H9 (cell line): ENCODE measurements around the gene SLC12A8. TPM values are rescaled to one million over a fixed set of nuclear protein-coding genes. Genes with fewer than 3 reads are reported as not detected.

Source experiments
- DNase-seq: peaks from one replicate; pipeline ENCODE4 v3.0.0-alpha.2; 2017
- H2AFZ ChIP-seq: one replicate; pipeline ENCODE4 v1.6.1; 2013; ENCODE audit warnings: mild to moderate bottlenecking, low read length, control low read depth, moderate library complexity
- H2AK5ac ChIP-seq: 2 replicates; pipeline ENCODE4 v1.6.1; 2013; ENCODE audit warnings: low read length, control low read depth, mixed read lengths; ENCODE audit not compliant: insufficient read length
- H2BK120ac ChIP-seq: one replicate; pipeline ENCODE4 v1.6.1; 2013; ENCODE audit warnings: low read depth, mild to moderate bottlenecking, low read length, control low read depth, inconsistent platforms; ENCODE audit not compliant: poor library complexity, severe bottlenecking
- H2BK12ac ChIP-seq: 2 replicates; pipeline ENCODE4 v1.6.1; 2013; ENCODE audit warnings: low read length, control low read depth, mixed read lengths, low read depth; ENCODE audit not compliant: insufficient read length
- H2BK15ac ChIP-seq: 2 replicates; pipeline ENCODE4 v1.6.1; 2013; ENCODE audit warnings: low read depth, low read length, control low read depth
- H2BK20ac ChIP-seq: one replicate; pipeline ENCODE4 v1.6.1; 2013; ENCODE audit warnings: low read depth, mild to moderate bottlenecking, low read length, control low read depth, inconsistent platforms; ENCODE audit not compliant: poor library complexity, severe bottlenecking
- H2BK5ac ChIP-seq: 2 replicates; pipeline ENCODE4 v1.6.1; 2013; ENCODE audit warnings: low read length, control low read depth, mixed read lengths; ENCODE audit not compliant: insufficient read length
- H3K14ac ChIP-seq: 2 replicates; pipeline ENCODE4 v1.6.1; 2013; ENCODE audit warnings: low read length, control low read depth; ENCODE audit not compliant: insufficient read depth
- H3K18ac ChIP-seq: 2 replicates; pipeline ENCODE4 v1.6.1; 2013; ENCODE audit warnings: low read depth, mild to moderate bottlenecking, mixed read lengths, low read length, control low read depth; ENCODE audit not compliant: insufficient read length
- H3K23ac ChIP-seq: 2 replicates; pipeline ENCODE4 v1.6.1; 2013; ENCODE audit warnings: low read length, control low read depth, mixed read lengths, low read depth; ENCODE audit not compliant: insufficient read length
- H3K23me2 ChIP-seq: 2 replicates; pipeline ENCODE4 v1.6.1; 2013; ENCODE audit warnings: low read depth, mild to moderate bottlenecking, mixed read lengths, low read length, control low read depth; ENCODE audit not compliant: insufficient read length, poor library complexity, severe bottlenecking
- H3K27ac ChIP-seq: 2 replicates; pipeline ENCODE4 v1.5.1; 2013; ENCODE audit warnings: low read length, control low read depth, mixed read lengths, low read depth; ENCODE audit not compliant: insufficient read length
- H3K27me3 ChIP-seq: 2 replicates; pipeline ENCODE4 v1.6.1; 2013; ENCODE audit warnings: low read length, control low read depth, inconsistent platforms; ENCODE audit not compliant: insufficient read depth
- H3K4ac ChIP-seq: 2 replicates; pipeline ENCODE4 v1.6.1; 2013; ENCODE audit warnings: low read depth, mild to moderate bottlenecking, control low read depth, inconsistent platforms, low read length, moderate library complexity
- H3K4me1 ChIP-seq: 2 replicates; pipeline ENCODE4 v1.6.1; 2013; ENCODE audit warnings: low read length, control low read depth, inconsistent platforms; ENCODE audit not compliant: insufficient read depth
- H3K4me2 ChIP-seq: 2 replicates; pipeline ENCODE4 v1.6.1; 2013; ENCODE audit warnings: low read length, control low read depth, mixed read lengths; ENCODE audit not compliant: insufficient read length, insufficient read depth
- H3K56ac ChIP-seq: 2 replicates; pipeline ENCODE4 v1.6.1; 2013; ENCODE audit warnings: low read depth, mild to moderate bottlenecking, mixed read lengths, low read length, control low read depth; ENCODE audit not compliant: insufficient read length
- H3K79me1 ChIP-seq: 2 replicates; pipeline ENCODE4 v1.6.1; 2013; ENCODE audit warnings: low read depth, mild to moderate bottlenecking, moderate library complexity, low read length, control low read depth, inconsistent platforms; ENCODE audit not compliant: insufficient read depth, poor library complexity, severe bottlenecking
- H3K79me2 ChIP-seq: 2 replicates; pipeline ENCODE4 v1.6.1; 2013; ENCODE audit warnings: low read length, control low read depth, inconsistent platforms; ENCODE audit not compliant: insufficient read depth
- H3K9ac ChIP-seq: 2 replicates; pipeline ENCODE4 v1.6.1; 2013; ENCODE audit warnings: low read length, control low read depth, mixed read lengths; ENCODE audit not compliant: insufficient read length; ENCODE audit errors: extremely low read depth
- H3K9me3 ChIP-seq: one replicate; pipeline ENCODE4 v1.6.1; 2013; ENCODE audit warnings: low read depth, low read length, inconsistent platforms; ENCODE audit not compliant: control insufficient read depth
- H3T11ph ChIP-seq: one replicate; pipeline ENCODE4 v1.6.1; 2013; ENCODE audit warnings: mild to moderate bottlenecking, low read length, control low read depth, inconsistent platforms
- H4K20me1 ChIP-seq: one replicate; pipeline ENCODE4 v1.6.1; 2013; ENCODE audit not compliant: control insufficient read depth, insufficient read length, insufficient read depth
- H4K5ac ChIP-seq: 2 replicates; pipeline ENCODE4 v1.6.1; 2013; ENCODE audit warnings: low read depth, mild to moderate bottlenecking, mixed read lengths, low read length, control low read depth; ENCODE audit not compliant: insufficient read length
- H4K8ac ChIP-seq: replicated peaks from 2 replicates; pipeline ENCODE4 v1.6.1; 2013; ENCODE audit warnings: low read length, control low read depth, mixed read lengths, low read depth; ENCODE audit not compliant: insufficient read length
- H4K91ac ChIP-seq: 2 replicates; pipeline ENCODE4 v1.6.1; 2013; ENCODE audit warnings: low read depth, mild to moderate bottlenecking, moderate library complexity, mixed read lengths, low read length, control low read depth; ENCODE audit not compliant: insufficient read length
- H3K27ac Mint-ChIP-seq, 3 experiments: 2 replicates in 2 of 3; 3 replicates in 1 of 3; pipeline ENCODE4 v1.8.0; 2020 to 2021; ENCODE audit warnings: mixed read lengths in 3 of 3, mild to moderate bottlenecking in 1 of 3, moderate library complexity in 1 of 3
- H3K27me3 Mint-ChIP-seq: 2 replicates; pipeline ENCODE4 v1.8.0; 2021; ENCODE audit warnings: low read depth, mild to moderate bottlenecking, moderate library complexity, mixed read lengths
- H3K36me3 Mint-ChIP-seq, 3 experiments: 2 replicates in 2 of 3; 3 replicates in 1 of 3; pipeline ENCODE4 v1.8.0; 2020 to 2021; ENCODE audit warnings: low read depth in 3 of 3, mixed read lengths in 3 of 3; ENCODE audit not compliant: insufficient read depth in 1 of 3
- H3K4me1 Mint-ChIP-seq, 2 experiments: 2 replicates each; pipeline ENCODE4 v1.8.0; 2020; ENCODE audit warnings: mixed read lengths in 2 of 2
- H3K4me3 Mint-ChIP-seq, 2 experiments: 2 replicates in 1 of 2; 3 replicates in 1 of 2; pipeline ENCODE4 v1.8.0; 2020 to 2021; ENCODE audit warnings: mild to moderate bottlenecking in 2 of 2, mixed read lengths in 2 of 2, moderate library complexity in 1 of 2
- H3K9me3 Mint-ChIP-seq, 2 experiments: 2 replicates in 1 of 2; 3 replicates in 1 of 2; pipeline ENCODE4 v1.8.0; 2020; ENCODE audit warnings: mild to moderate bottlenecking in 2 of 2, mixed read lengths in 2 of 2, moderate library complexity in 1 of 2
- WGBS: extraction: QIAGEN DNeasy Blood & Tissue Kit; methylation state at CpG from one replicate; pipeline ENCODE4 v1.1.7; 2013; ENCODE audit warnings: missing lambda C conversion rate, low lambda C conversion rate, mixed read lengths; ENCODE audit not compliant: insufficient read length; ENCODE audit errors: extremely low coverage; 5-methylcytosine and 5-hydroxymethylcytosine counted together
- total RNA-seq: library from RNA; stranded (reverse); gene quantifications from 2 replicates; pipeline ENCODE4 v1.2.1, GENCODE V29; 2021
- TF ChIP-seq, protein P1 (sequence below): fragments of 200-600 bp; sonication (generic); conservative IDR thresholded peaks from 3 replicates; pipeline ENCODE4 v1.8.0; 2021; ENCODE audit warnings: antibody characterized with exemption, mild to moderate bottlenecking

SLC12A8 gene
- total RNA-seq, 1 experiment from 2014 or later: 8.2 TPM

DNA sequence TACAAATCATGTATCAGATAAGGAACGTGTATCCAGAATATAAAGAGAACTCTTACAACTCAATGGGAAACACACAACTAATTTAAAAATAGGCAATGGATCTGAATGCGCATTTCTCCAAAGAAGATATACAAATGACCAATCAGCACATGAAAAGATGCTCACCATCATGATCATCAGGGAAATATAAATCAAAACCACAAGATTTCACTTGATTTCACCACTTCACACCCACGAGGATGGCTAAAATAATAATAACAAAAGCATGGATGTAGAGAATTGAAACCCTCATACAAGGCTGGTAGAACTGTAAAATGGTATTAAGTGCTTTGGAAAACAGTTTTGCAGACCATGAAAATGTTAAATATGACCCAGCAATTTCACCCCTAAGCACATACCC, 26.7 kb upstream of the SLC12A8 start:
- no peaks in the 10 kb centered on the region for H3K4me1 ChIP-seq
- no peak overlapping the region for H3K56ac ChIP-seq
- no peak overlapping the region; a peak in 1 of 7 replicates for H3K27ac Mint-ChIP-seq
- no peak overlapping the region for H2BK20ac ChIP-seq
- no peak overlapping the region for H2BK120ac ChIP-seq
- TF ChIP-seq, protein P1, sequence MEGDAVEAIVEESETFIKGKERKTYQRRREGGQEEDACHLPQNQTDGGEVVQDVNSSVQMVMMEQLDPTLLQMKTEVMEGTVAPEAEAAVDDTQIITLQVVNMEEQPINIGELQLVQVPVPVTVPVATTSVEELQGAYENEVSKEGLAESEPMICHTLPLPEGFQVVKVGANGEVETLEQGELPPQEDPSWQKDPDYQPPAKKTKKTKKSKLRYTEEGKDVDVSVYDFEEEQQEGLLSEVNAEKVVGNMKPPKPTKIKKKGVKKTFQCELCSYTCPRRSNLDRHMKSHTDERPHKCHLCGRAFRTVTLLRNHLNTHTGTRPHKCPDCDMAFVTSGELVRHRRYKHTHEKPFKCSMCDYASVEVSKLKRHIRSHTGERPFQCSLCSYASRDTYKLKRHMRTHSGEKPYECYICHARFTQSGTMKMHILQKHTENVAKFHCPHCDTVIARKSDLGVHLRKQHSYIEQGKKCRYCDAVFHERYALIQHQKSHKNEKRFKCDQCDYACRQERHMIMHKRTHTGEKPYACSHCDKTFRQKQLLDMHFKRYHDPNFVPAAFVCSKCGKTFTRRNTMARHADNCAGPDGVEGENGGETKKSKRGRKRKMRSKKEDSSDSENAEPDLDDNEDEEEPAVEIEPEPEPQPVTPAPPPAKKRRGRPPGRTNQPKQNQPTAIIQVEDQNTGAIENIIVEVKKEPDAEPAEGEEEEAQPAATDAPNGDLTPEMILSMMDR: no peak
- H3K9me3 ChIP-seq: no peaks in the 10 kb centered on the region
- WGBS: no CpG with 5 or more reads among the region's 3 CpGs
- no peaks in the 10 kb centered on the region for H4K20me1 ChIP-seq
- no peak overlapping the region for H2BK12ac ChIP-seq
- no peak overlapping the region for H4K5ac ChIP-seq
- H3K79me2 ChIP-seq: no peaks in the 10 kb centered on the region
- peaks cover 3 to 7% of the 10 kb centered on the region in 2 experiments; a peak in 2 of 4 replicates for H3K4me1 Mint-ChIP-seq
- H3K4ac ChIP-seq: no peak overlapping the region
- H2AFZ ChIP-seq: no peak overlapping the region
- H3K27me3 Mint-ChIP-seq: no peaks in the 10 kb centered on the region
- no peak overlapping the region for H3T11ph ChIP-seq
- no peak overlapping the region for H4K91ac ChIP-seq
- no peak overlapping the region for H3K4me2 ChIP-seq
- no peak for DNase-seq
- no peaks in the 10 kb centered on the region for H3K9me3 Mint-ChIP-seq
- no peak overlapping the region for H3K14ac ChIP-seq
- H3K36me3 Mint-ChIP-seq: peaks cover 0 to 2% (median 0%) of the 10 kb centered on the region in 3 experiments; a peak in 1 of 7 replicates
- no peak overlapping the region for H3K23ac ChIP-seq
- no peaks in the 10 kb centered on the region for H3K79me1 ChIP-seq
- no peak overlapping the region for H3K4me3 Mint-ChIP-seq
- H3K9ac ChIP-seq: no peak overlapping the region
- no peak overlapping the region for H4K8ac ChIP-seq
- no peak overlapping the region for H3K18ac ChIP-seq
- no peaks in the 10 kb centered on the region for H3K23me2 ChIP-seq
- H2BK15ac ChIP-seq: no peak overlapping the region
- H2BK5ac ChIP-seq: no peak overlapping the region
- no peak overlapping the region for H3K27ac ChIP-seq
- no peak overlapping the region for H2AK5ac ChIP-seq
- H3K27me3 ChIP-seq: no peaks in the 10 kb centered on the region
